Measurements from ENCODE around the gene INTS13. TPM values are rescaled to one million over a fixed set of nuclear protein-coding genes. Genes with fewer than 3 reads are reported as not detected.

INTS13 gene
- total RNA-seq, result 10 to 100 TPM; 15.7 to 30.5 (median 18.4) TPM

GRCh38 chr12:26937863-26938700 is at the start of gene INTS13, which contains the start of gene FGFR1OP2:
INTS13 (minus strand) TSS chr12:26937981; CDS start chr12:26936803, 1,178 bp downstream.
FGFR1OP2 (plus strand) TSS chr12:26938470; CDS start chr12:26954159, 15,689 bp downstream.
- Histone ChIP-seq H3K27ac (peak within 1 kb of the TSS; percentile 90 to 99 (median 97)), H3K36me3 (no peaks in the 10 kb centered on the region), H3K4me1 (peaks cover 39 to 43% of the 10 kb centered on the region in 2 donors), H3K27me3 (no peaks in the 10 kb centered on the region), H3K4me3 (replicated peaks in 1 of 3) (peak within 1 kb of the TSS; percentile 72 to 99 (median 85)), H3K9me3 (no peaks in the 10 kb centered on the region)
- WGBS, 2 donors, result 0 to 2% methylated on average over 35 to 57 of the region's 69 CpGs
- peak; percentile 99 to 100 for DNase-seq
- TF ChIP-seq POLR2A (IDR thresholded peaks at IDR 0.05), result peak; percentile 84 to 97
- no peak for TF ChIP-seq CTCF (IDR thresholded peaks at IDR 0.05)
- intact Hi-C loops (cut with DNase I), result no loop called here

DNA sequence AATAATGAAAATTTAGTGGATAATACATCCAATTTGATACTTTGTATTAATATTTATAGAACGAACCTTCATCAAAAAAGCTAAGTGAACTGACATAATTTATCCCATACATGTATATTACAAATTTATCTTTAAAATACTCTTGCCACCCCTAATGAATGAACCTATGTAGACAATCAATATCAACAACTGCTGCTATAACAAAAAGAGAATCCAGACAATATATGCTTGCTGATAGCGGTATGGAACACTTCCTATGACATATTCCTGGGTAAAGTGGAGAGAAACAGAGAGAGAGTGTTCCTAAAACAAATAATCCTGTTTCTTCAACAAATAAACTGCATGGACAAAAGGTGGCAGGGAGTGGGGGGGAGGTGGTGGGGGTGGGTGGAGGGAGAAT is 45.1 kb upstream of the INTS13 start:
- TF ChIP-seq CTCF (IDR thresholded peaks at IDR 0.05), result no peak
- TF ChIP-seq POLR2A (IDR thresholded peaks at IDR 0.05), result no peak
- intact Hi-C loops (cut with DNase I), result no loop called here
- 95 to 96% methylated on average over 2 of the region's 2 CpGs for WGBS, 2 donors
- Histone ChIP-seq H3K36me3 (no peaks in the 10 kb centered on the region), H3K4me1 (peaks cover 11 to 13% of the 10 kb centered on the region in 2 donors), H3K4me3 (replicated peaks in 1 of 3) (no peak overlapping the region), H3K27ac (no peak overlapping the region), H3K9me3 (no peaks in the 10 kb centered on the region), H3K27me3 (no peaks in the 10 kb centered on the region)
- DNase-seq, result no peak

GRCh38 chr12:26979733-26980132 is 42.0 kb upstream of the INTS13 start:
- Histone ChIP-seq H3K4me1 (no peaks in the 10 kb centered on the region), H3K27me3 (no peaks in the 10 kb centered on the region), H3K4me3 (replicated peaks in 1 of 3) (no peak overlapping the region), H3K9me3 (no peaks in the 10 kb centered on the region), H3K36me3 (no peaks in the 10 kb centered on the region), H3K27ac (no peak overlapping the region)
- 89 to 94% methylated on average over 11 of the region's 11 CpGs for WGBS, 2 donors
- TF ChIP-seq CTCF (IDR thresholded peaks at IDR 0.05) (no peak), POLR2A (IDR thresholded peaks at IDR 0.05) (no peak)
- no peak for DNase-seq
- intact Hi-C loops (cut with DNase I), result no loop called here

- WGBS, 2 donors, result 91 to 95% methylated on average over 1 of the region's 1 CpG
- Histone ChIP-seq H3K36me3 (peaks cover 4 to 5% of the 10 kb centered on the region in 2 donors), H3K4me1 (no peaks in the 10 kb centered on the region), H3K9me3 (no peaks in the 10 kb centered on the region), H3K27me3 (no peaks in the 10 kb centered on the region), H3K27ac (no peak overlapping the region), H3K4me3 (replicated peaks in 1 of 3) (no peak overlapping the region)
- no peak for TF ChIP-seq POLR2A (IDR thresholded peaks at IDR 0.05)
- TF ChIP-seq CTCF (IDR thresholded peaks at IDR 0.05), result no peak
- intact Hi-C loops (cut with DNase I), result no loop called here
- DNase-seq, result no peak
Measured at GRCh38 chr12:26978801-26979200, 41.0 kb upstream of the INTS13 start.

- Histone ChIP-seq H3K9me3 (no peaks in the 10 kb centered on the region), H3K4me1 (no peaks in the 10 kb centered on the region), H3K27ac (no peak overlapping the region), H3K4me3 (replicated peaks in 1 of 3) (no peak overlapping the region), H3K36me3 (peaks cover 7 to 9% of the 10 kb centered on the region in 2 donors), H3K27me3 (no peaks in the 10 kb centered on the region)
- DNase-seq, result no peak
- whole genome bisulfite sequencing, 2 donors, result 95 to 97% methylated on average over 2 of the region's 2 CpGs
- no peak for TF ChIP-seq POLR2A (IDR thresholded peaks at IDR 0.05)
- TF ChIP-seq CTCF (IDR thresholded peaks at IDR 0.05), result no peak
- intact Hi-C loops (cut with DNase I), result no loop called here
Measured at GRCh38 chr12:26976687-26977086, 38.9 kb upstream of the INTS13 start.
